GM12878 (cell line): Measurements from ENCODE around the gene CACNA2D4. TPM values are rescaled to one million over a fixed set of nuclear protein-coding genes. Genes with fewer than 3 reads are reported as not detected.

ENCODE experiments used
- ATAC-seq: fragments of 200-7000 bp; cut with Tn5 transposase; 3 replicates; pipeline ENCODE4 v1.9.1; 2020; ENCODE audit warnings: mild to moderate bottlenecking, moderate library complexity
- BruUV-seq: library from RNA; stranded (reverse); fragments of 400-500 nt; replicated peaks from 2 replicates; lab custom pipeline; 2021; lab: Mats Ljungman, UMichigan
- CTCF ChIA-PET: fragments of 300-600 bp; sonication (Branson Sonifier 250); formaldehyde crosslinking; extraction: SDS; loops from one replicate; lab custom pipeline; 2021; ENCODE audit warnings: inconsistent platforms; lab: Yijun Ruan, JAX
- POLR2A ChIA-PET: fragments of 350-600 bp; formaldehyde crosslinking; extraction: SDS; loops from one replicate; lab custom pipeline; 2021; ENCODE audit warnings: inconsistent platforms; lab: Charles Lee
- RAD21 ChIA-PET: fragments of 300-600 bp; sonication (Branson Sonifier 250); formaldehyde crosslinking; loops from one replicate; lab custom pipeline; 2023; ENCODE audit warnings: antibody characterized with exemption; ENCODE audit not compliant: unreplicated experiment; lab: Charles Lee
- SMC1A ChIA-PET: fragments of 300-600 bp; sonication (Branson Sonifier 250); formaldehyde crosslinking; loops from one replicate; lab custom pipeline; 2023; ENCODE audit not compliant: unreplicated experiment, uncharacterized antibody; lab: Charles Lee
- DNase-seq: peaks from one replicate; pipeline ENCODE4 v3.0.0-alpha.2; 2011; ENCODE audit warnings: low read depth, low spot score
- FAIRE-seq: peaks from 3 replicates; lab custom pipeline; 2011; peaks lifted over from hg19 to GRCh38; lab: Jason Lieb, UNC
- H2AFZ ChIP-seq: 2 replicates; pipeline ENCODE4 v1.6.0; 2011; ENCODE audit warnings: low read depth, low read length, control low read depth; ENCODE audit not compliant: control insufficient read depth
- H3K27ac ChIP-seq: 2 replicates; pipeline ENCODE4 v1.5.1; 2011; ENCODE audit warnings: control low read depth; ENCODE audit not compliant: control insufficient read depth, insufficient read depth
- H3K27me3 ChIP-seq, 2 experiments: replicated peaks in 1 of 2; 2 replicates each; pipeline versions ENCODE4 v1.6.0 to v1.6.1; 2011; ENCODE audit warnings: low read length in 1 of 2; ENCODE audit not compliant: control insufficient read depth in 2 of 2, insufficient read depth in 2 of 2
- H3K36me3 ChIP-seq, 2 experiments: 2 replicates each; pipeline ENCODE4 v1.5.1; 2011; ENCODE audit warnings: low read length in 1 of 2; ENCODE audit not compliant: control insufficient read depth in 2 of 2, insufficient read depth in 2 of 2
- H3K4me1 ChIP-seq: 2 replicates; pipeline ENCODE4 v1.6.1; 2011; ENCODE audit warnings: mild to moderate bottlenecking, low read length, moderate library complexity, mixed read lengths; ENCODE audit not compliant: control insufficient read depth, insufficient read depth
- H3K4me2 ChIP-seq: 2 replicates; pipeline ENCODE4 v1.6.0; 2011; ENCODE audit warnings: control low read depth; ENCODE audit not compliant: control insufficient read depth, insufficient read depth
- H3K4me3 ChIP-seq: fragments of 200-600 bp; sonication (generic); 2 replicates; pipeline ENCODE4 v1.5.1; 2016
- H3K79me2 ChIP-seq: 2 replicates; pipeline ENCODE4 v1.6.0; 2011; ENCODE audit warnings: low read length; ENCODE audit not compliant: control insufficient read depth, insufficient read depth
- H3K9ac ChIP-seq: 2 replicates; pipeline ENCODE4 v1.8.0; 2011; ENCODE audit warnings: low read length, control low read depth, mixed read lengths; ENCODE audit not compliant: control insufficient read depth, insufficient read depth
- H3K9me3 ChIP-seq: replicated peaks from 3 replicates; pipeline ENCODE4 v1.5.1; 2011; ENCODE audit warnings: mild to moderate bottlenecking, low read length; ENCODE audit not compliant: control insufficient read depth, insufficient read depth
- H4K20me1 ChIP-seq: 2 replicates; pipeline ENCODE4 v1.6.0; 2011; ENCODE audit not compliant: control insufficient read depth, insufficient read depth
- CHD1 ChIP-seq: IDR thresholded peaks from 2 replicates; pipeline ENCODE4 v1.6.1; 2012; ENCODE audit warnings: low read depth, low read length, improper control_type of control experiment
- DPF2 ChIP-seq: fragments of 450-650 bp; IDR thresholded peaks from 2 replicates; pipeline ENCODE4 v1.6.1; 2017; ENCODE audit warnings: mild to moderate bottlenecking
- EED ChIP-seq: sonication (generic); IDR thresholded peaks from 2 replicates; pipeline ENCODE4 v1.6.1; 2016; ENCODE audit warnings: antibody characterized with exemption, low read depth
- ESRRA ChIP-seq: IDR thresholded peaks from 2 replicates; pipeline ENCODE4 v1.6.1; 2012; ENCODE audit warnings: mild to moderate bottlenecking, low read length, improper control_type of control experiment
- HDAC2 ChIP-seq: fragments of 200-600 bp; sonication (generic); IDR thresholded peaks from 2 replicates; pipeline ENCODE4 v1.6.1; 2017
- HDAC6 ChIP-seq: fragments of 200-600 bp; sonication (generic); IDR thresholded peaks from one replicate; pipeline ENCODE4 v1.8.0; 2017; ENCODE audit warnings: antibody characterized with exemption; ENCODE audit not compliant: unreplicated experiment
- JUNB ChIP-seq: IDR thresholded peaks from 2 replicates; pipeline ENCODE4 v1.6.1; 2016; ENCODE audit warnings: antibody characterized with exemption, mild to moderate bottlenecking
- NBN ChIP-seq: fragments of 450-650 bp; IDR thresholded peaks from 2 replicates; pipeline ENCODE4 v1.6.1; 2016
- NR2F1 ChIP-seq: fragments of 450-650 bp; conservative IDR thresholded peaks from 2 replicates; pipeline ENCODE4 v1.6.1; 2017; ENCODE audit warnings: mild to moderate bottlenecking
- NRF1 ChIP-seq: conservative IDR thresholded peaks from 2 replicates; pipeline ENCODE4 v1.6.1; 2011; ENCODE audit warnings: mild to moderate bottlenecking, low read depth, low read length, improper control_type of control experiment
- PAX8 ChIP-seq: fragments of 450-650 bp; IDR thresholded peaks from 2 replicates; pipeline ENCODE4 v1.6.1; 2017; ENCODE audit warnings: mild to moderate bottlenecking, moderate library complexity
- RAD51 ChIP-seq: fragments of 450-650 bp; IDR thresholded peaks from 2 replicates; pipeline ENCODE4 v1.6.1; 2016; ENCODE audit warnings: moderate library complexity, mild to moderate bottlenecking, inconsistent platforms
- SIX5 ChIP-seq: IDR thresholded peaks from 2 replicates; pipeline ENCODE4 v1.6.1; 2011; ENCODE audit warnings: mild to moderate bottlenecking, low read depth, low read length, moderate library complexity; ENCODE audit not compliant: severe bottlenecking
- SPI1 ChIP-seq: IDR thresholded peaks from 2 replicates; pipeline ENCODE4 v1.6.1; 2011; ENCODE audit warnings: low read depth, mild to moderate bottlenecking, low read length, moderate library complexity, borderline replicate concordance; ENCODE audit not compliant: insufficient read depth
- WRNIP1 ChIP-seq: IDR thresholded peaks from 2 replicates; pipeline ENCODE4 v1.6.1; 2011; ENCODE audit warnings: low read depth, low read length, improper control_type of control experiment, borderline replicate concordance
- YY1 ChIP-seq: IDR thresholded peaks from 2 replicates; pipeline ENCODE4 v1.6.1; 2011; ENCODE audit warnings: low read depth, mild to moderate bottlenecking, low read length
- ZBED1 ChIP-seq: IDR thresholded peaks from 2 replicates; pipeline ENCODE4 v1.6.1; 2016; ENCODE audit warnings: borderline replicate concordance
- ZNF274 ChIP-seq: IDR thresholded peaks from one replicate; pipeline ENCODE4 v1.8.0; 2011; ENCODE audit not compliant: insufficient read length, insufficient read depth
- ZNF384 ChIP-seq: IDR thresholded peaks from 2 replicates; pipeline ENCODE4 v1.6.1; 2012; ENCODE audit warnings: low read depth, mild to moderate bottlenecking, low read length, improper control_type of control experiment, borderline replicate concordance
- WGBS: methylation state at CpG from one replicate; pipeline ENCODE4 v1.1.6; 2016; ENCODE audit warnings: low lambda C conversion rate; ENCODE audit not compliant: insufficient replicate concordance, insufficient coverage; ENCODE audit errors: missing lambda C conversion rate; 5-methylcytosine and 5-hydroxymethylcytosine counted together
- in situ Hi-C: fragments of 300-500 bp; cut with MboI; formaldehyde crosslinking; loops from 9 replicates; pipeline ENCODE4 v1.14.3; 2018; ENCODE audit warnings: mixed read lengths
- intact Hi-C: fragments of 100-400 bp; cut with micrococcal nuclease; formaldehyde crosslinking; loops from one replicate; pipeline ENCODE4 v1.14.2; 2022; ENCODE audit not compliant: unreplicated experiment
- polyA plus RNA-seq, 11 experiments: library from polyadenylated mRNA; depleted of rRNA in 4 of 11; unstranded in 6 of 11; stranded (reverse) in 5 of 11; fragments of >200 nt; fragmentation: Nextera tagmentation in 4 of 11; fragmentation: Illumina TruSeq in 1 of 11; extraction: Ambion mirVana in 4 of 11; extraction: Trizol in 1 of 11; gene quantifications; 1 replicate in 1 of 11; 2 replicates in 10 of 11; pipeline versions ENCODE4 v1.2.1 to v1.2.3, GENCODE V29; 2011 to 2016; ENCODE audit warnings: inconsistent platforms in 2 of 11, missing spikeins in 2 of 11, low read depth in 1 of 11
- total RNA-seq, 4 experiments: library from RNA; depleted of rRNA in 3 of 4; stranded (reverse); fragments of >200 nt in 3 of 4; fragmentation: Illumina TruSeq in 1 of 4; extraction: Trizol in 1 of 4; gene quantifications; 2 replicates each; pipeline versions ENCODE4 v1.2.1 to v1.2.3, GENCODE V29; 2013 to 2021
- TF ChIP-seq, protein P1 (sequence below): IDR thresholded peaks from 2 replicates; pipeline ENCODE4 v1.6.1; 2012; ENCODE audit warnings: low read depth, low read length, improper control_type of control experiment

The CACNA2D4 gene
- total and polyA plus RNA-seq, 10 of the 15 experiments (the other 5 are each of a cell fraction or from before 2014, with no cell fraction given) = 0.03 to 1.0 (median 0.65) TPM

DNA sequence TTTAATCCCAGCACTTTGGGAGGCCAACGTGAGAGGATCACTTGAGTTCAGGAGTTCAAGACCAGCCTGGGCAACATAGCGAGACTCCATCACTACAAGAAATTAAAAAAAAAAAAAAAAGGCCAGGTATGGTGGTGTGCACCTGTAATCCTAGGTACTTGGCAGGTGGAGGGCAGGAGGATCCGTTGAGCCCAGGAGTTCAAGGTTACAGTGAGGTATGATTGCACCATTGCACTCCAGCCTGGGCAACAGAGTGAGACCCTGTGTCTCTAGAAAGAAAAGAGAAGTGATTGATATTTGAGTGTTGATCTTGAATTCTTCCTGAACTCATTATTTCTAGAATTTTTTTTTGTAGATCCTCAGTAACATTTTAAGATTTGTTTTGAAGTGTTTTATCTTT is 168.2 kb downstream of the CACNA2D4 start:
- in situ Hi-C loops = no loop called here
- no peak for ATAC-seq
- H3K79me2 ChIP-seq = peaks cover 28% of the 10 kb centered on the region
- FAIRE-seq = no peak
- no peak overlapping the region for H2AFZ ChIP-seq
- DNase-seq = no peak
- BruUV-seq = no TSS peak
- H3K4me1 ChIP-seq = no peaks in the 10 kb centered on the region
- peaks cover 0 to 8% of the 10 kb centered on the region in 2 experiments; a peak in 1 of 4 replicates for H3K36me3 ChIP-seq
- ChIA-PET POLR2A (interaction anchor here (0.7 kb wide), 1 partner anchor 22 kb away, joined by 4 read pairs; no protein-coding TSS in a partner anchor), RAD21 (no interaction called here), SMC1A (interaction anchor here (0.7 kb wide), 1 partner anchor 127 kb away, joined by 4 read pairs; no protein-coding TSS in a partner anchor), CTCF (no interaction called here)
- no peaks in the 10 kb centered on the region for H3K27me3 ChIP-seq
- intact Hi-C loops = no loop called here
- H3K4me3 ChIP-seq = no peak overlapping the region
- H3K9me3 ChIP-seq = peaks cover 8% of the 10 kb centered on the region
- 86% methylated on average over 3 of the region's 3 CpGs for WGBS
- H3K9ac ChIP-seq = no peak overlapping the region
- TF ChIP-seq ZNF384 = no peak
- TF ChIP-seq NR2F1 = no peak
- TF ChIP-seq PAX8 = no peak
- no peak overlapping the region for H3K27ac ChIP-seq
- H3K4me2 ChIP-seq = no peak overlapping the region
- no peaks in the 10 kb centered on the region for H4K20me1 ChIP-seq

DNA sequence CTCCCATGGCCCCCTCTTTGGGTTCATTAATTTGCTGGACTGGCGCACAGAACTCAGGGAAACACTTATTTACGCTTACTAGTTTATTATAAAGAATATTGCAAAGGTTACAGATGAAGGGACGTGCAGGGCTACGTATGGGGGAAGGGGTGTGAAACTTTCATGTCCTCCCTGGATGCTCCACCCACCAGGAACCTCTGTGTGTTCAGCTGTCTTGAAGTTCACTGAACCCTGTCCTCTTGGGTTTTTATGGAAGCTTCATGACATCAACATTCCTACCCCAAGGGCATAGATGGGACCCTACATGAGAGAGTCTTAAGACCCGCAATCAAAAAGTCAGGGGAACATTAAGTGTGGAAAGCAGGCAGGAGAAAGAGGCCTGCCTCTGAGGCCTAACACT is 169.4 kb downstream of the CACNA2D4 start:
- Histone ChIP-seq H3K27ac (no peak overlapping the region), H3K9me3 (peaks cover 13% of the 10 kb centered on the region), H3K4me2 (no peak overlapping the region), H3K4me3 (no peak overlapping the region), H3K36me3 (peaks cover 1 to 7% of the 10 kb centered on the region in 2 experiments; a peak in 2 of 4 replicates), H3K79me2 (peaks cover 35% of the 10 kb centered on the region), H3K9ac (no peak overlapping the region), H2AFZ (no peak overlapping the region), H3K4me1 (no peaks in the 10 kb centered on the region), H3K27me3 (no peaks in the 10 kb centered on the region), H4K20me1 (no peaks in the 10 kb centered on the region)
- CTCF ChIA-PET = interaction anchor here (0.6 kb wide), 2 partner anchors 21 to 42 kb away, joined by 3 read pairs; no protein-coding TSS in a partner anchor
- no peak for TF ChIP-seq JUNB
- TF ChIP-seq, protein P1, sequence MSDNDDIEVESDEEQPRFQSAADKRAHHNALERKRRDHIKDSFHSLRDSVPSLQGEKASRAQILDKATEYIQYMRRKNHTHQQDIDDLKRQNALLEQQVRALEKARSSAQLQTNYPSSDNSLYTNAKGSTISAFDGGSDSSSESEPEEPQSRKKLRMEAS = no peak
- TF ChIP-seq DPF2 = no peak
- TF ChIP-seq NBN = no peak
- no peak for TF ChIP-seq EED
- TF ChIP-seq ZBED1 = no peak
- TF ChIP-seq RAD51 = no peak
- TF ChIP-seq HDAC6 = no peak
- TF ChIP-seq HDAC2 = no peak
- no peak for TF ChIP-seq ESRRA
- no peak for TF ChIP-seq NRF1
- TF ChIP-seq CHD1 = no peak
- no peak for TF ChIP-seq SIX5
- no peak for TF ChIP-seq ZNF274
- TF ChIP-seq SPI1 = no peak
- TF ChIP-seq YY1 = no peak
- TF ChIP-seq WRNIP1 = no peak
- no TSS peak for BruUV-seq
- SMC1A ChIA-PET = no interaction called here
- intact Hi-C loops = loop anchor here (5.0 kb wide), 1 partner anchor 57 kb away; the partner anchor contains the start of gene ADIPOR2
- ATAC-seq = no peak
- no peak for DNase-seq
- RAD21 ChIA-PET = no interaction called here
- FAIRE-seq = no peak
- POLR2A ChIA-PET = no interaction called here
- 100% methylated on average over 5 of the region's 5 CpGs for WGBS
- in situ Hi-C loops = no loop called here
